AG10803 (cell line): ENCODE results near the gene WDR35.
"Not testable (repeated sequence)": the region's sequence is repeated elsewhere in the genome, so short reads cannot be mapped to it uniquely, and the experiment has no call there.

Experiments
- DNase-seq: peaks from one replicate; pipeline ENCODE4 v3.0.0; 2010; ENCODE audit warnings: low read depth
- H3K4me3 ChIP-seq: 2 replicates; pipeline ENCODE4 v1.5.1; 2011; ENCODE audit warnings: mild to moderate bottlenecking, low read length, control low read depth
- TF ChIP-seq, protein P1 (sequence below): conservative IDR thresholded peaks from 2 replicates; pipeline ENCODE4 v1.5.1; 2011; ENCODE audit warnings: mild to moderate bottlenecking, low read length, control low read depth, inconsistent platforms

Gene WDR35

DNA sequence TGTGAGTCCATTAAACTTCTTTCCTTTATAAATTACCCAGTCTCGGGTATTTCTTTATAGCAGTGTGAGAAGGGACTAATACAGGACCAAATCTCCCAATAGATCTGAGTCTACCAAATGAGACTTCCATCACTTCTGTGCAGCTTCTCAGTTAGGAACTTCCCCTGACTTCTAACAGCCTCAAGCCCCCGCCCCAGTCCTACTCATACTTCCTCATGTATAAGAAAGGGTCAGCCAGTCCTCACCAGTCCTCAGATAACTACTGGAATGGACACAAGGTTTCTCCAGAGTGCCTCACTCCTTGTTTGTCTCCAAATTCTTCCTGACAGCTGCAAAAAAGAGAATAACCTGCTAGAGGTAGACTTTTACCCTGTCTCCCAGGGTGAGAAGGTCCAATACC, 107.6 kb downstream of the WDR35 start:
- no peak overlapping the region for H3K4me3 ChIP-seq
- DNase-seq, result no peak
- TF ChIP-seq, protein P1, sequence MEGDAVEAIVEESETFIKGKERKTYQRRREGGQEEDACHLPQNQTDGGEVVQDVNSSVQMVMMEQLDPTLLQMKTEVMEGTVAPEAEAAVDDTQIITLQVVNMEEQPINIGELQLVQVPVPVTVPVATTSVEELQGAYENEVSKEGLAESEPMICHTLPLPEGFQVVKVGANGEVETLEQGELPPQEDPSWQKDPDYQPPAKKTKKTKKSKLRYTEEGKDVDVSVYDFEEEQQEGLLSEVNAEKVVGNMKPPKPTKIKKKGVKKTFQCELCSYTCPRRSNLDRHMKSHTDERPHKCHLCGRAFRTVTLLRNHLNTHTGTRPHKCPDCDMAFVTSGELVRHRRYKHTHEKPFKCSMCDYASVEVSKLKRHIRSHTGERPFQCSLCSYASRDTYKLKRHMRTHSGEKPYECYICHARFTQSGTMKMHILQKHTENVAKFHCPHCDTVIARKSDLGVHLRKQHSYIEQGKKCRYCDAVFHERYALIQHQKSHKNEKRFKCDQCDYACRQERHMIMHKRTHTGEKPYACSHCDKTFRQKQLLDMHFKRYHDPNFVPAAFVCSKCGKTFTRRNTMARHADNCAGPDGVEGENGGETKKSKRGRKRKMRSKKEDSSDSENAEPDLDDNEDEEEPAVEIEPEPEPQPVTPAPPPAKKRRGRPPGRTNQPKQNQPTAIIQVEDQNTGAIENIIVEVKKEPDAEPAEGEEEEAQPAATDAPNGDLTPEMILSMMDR, result no peak

DNA sequence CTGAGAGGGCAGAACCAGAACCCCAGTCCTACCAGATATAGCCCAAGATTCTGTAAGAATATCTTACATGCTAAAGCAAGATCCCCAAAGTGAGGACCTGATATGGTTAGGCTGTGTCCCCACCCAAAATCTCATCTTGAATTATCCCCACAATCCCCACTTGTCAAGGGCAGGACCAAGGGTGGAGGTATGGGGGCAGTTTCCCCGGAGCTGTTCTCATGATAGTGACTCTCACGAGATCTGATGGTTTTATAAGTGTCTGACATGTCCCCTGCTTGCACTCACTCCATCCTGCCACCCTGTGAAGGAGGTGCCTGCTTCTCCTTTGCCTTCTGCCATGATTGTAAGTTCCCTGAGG, 108.0 kb downstream of the WDR35 start:
- DNase-seq, result no peak
- H3K4me3 ChIP-seq, result no peak overlapping the region
- TF ChIP-seq, protein P1, result no peak

DNA sequence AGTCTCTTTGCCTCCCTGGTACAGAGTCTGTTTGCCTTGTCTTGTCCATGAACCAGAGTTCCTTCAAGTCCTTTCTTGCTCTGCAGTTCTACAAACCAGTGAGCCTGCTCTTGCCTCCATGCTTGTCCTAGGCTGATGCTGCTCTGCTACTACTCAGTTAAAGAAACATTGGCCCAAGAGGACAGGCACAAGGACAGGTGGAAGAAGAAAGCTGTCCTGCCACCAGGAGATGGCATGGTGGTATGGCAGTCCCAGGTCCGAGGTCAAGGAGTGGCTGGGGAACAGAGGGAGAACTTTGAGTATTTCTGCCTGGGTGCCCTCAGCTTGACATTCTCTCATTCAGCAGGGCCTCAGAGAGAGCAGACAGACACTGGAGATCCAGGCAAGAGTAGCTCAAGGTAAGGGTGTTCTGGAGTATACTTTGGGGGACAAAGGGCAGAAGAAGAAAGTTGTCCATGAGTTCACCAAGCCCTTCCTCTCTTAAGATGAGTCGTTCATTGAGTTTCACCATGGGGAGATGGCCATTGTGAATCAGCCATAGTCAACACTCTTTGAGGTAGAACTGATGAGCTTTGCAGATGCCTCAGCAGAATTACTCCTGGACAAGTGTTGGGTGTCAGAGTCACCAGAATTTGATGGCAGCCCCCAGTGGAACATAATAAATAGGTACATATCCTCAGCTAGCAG, 108.5 kb downstream of the WDR35 start:
- H3K4me3 ChIP-seq, result no peak overlapping the region
- TF ChIP-seq, protein P1, result no peak
- no peak for DNase-seq

DNA sequence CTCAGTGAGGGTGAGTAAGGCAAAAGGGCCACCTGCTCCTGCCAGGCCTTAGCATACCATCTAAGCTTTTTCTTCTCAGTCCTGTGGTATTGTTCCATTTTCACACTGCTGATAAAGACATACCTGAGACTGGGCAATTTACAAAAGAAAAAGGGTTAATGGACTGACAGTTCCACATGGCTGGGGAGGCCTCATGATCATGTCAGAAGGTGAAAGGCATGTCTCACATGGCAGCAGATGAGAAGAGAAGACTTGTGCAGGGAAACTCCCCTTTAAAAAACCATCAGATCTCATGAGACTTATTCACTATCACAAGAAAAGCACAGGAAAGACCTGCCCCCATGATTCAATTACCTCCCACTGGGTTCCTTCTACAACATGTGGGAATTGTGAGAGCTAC, 109.7 kb downstream of the WDR35 start:
- not testable (repeated sequence) for H3K4me3 ChIP-seq, DNase-seq

DNA sequence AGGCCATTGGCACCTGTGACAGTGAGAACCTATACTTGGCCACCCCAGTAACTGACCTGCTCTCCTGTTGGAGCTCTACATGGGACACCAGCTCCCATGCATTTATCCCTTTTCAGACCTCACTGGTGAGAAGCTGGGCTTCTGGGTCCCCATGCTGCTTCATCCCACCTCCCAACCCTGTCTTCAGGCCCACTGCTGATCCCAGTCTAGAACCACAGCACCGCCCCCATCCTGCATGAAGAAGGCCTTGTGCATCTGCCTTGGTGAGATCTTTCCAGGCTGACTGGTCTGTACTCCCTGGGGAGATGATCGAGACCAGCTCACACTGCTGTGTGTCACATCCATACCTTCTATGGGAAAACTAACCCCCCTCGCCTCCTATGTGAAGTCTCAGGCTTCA, 110.8 kb downstream of the WDR35 start:
- no peak overlapping the region for H3K4me3 ChIP-seq
- TF ChIP-seq, protein P1, result no peak
- no peak for DNase-seq

DNA sequence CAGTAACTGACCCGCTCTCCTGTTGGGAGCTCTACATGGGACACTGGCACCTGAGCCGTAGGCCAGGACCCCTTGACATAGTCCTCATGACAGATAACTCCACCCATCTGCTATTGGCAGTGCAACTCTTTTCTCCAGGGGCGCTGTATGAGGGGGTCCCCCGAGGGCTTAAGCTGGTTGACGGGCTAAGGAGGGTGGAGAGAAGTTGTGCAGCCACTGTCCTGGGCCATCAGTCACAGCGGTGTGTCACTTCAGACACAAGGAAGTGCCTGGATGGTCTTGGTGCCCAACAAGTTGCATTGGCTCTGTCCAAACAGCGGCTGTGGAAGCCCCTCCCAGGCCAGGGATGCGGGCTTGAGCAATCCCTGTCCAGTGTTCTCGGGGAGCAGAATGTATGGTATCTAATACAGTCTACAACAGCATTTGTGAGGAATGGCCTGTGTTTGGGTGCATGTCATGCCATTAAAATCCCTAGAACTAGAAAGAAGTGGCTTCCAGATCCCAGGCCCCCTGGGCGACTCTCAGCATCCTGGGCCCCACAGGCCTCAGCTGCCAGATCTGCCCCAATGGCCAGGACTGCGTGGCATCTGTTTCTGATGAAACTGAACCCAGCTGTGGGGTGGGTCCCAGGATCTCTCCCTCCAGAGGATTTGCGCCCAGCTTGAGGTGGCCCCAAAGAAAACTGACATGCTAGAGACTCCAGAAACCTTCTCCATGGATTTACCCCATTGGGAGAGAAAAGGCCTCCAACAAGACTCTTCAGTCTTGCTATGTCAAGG, 111.4 kb downstream of the WDR35 start:
- TF ChIP-seq, protein P1, result no peak
- H3K4me3 ChIP-seq, result no peak overlapping the region
- no peak for DNase-seq

DNA sequence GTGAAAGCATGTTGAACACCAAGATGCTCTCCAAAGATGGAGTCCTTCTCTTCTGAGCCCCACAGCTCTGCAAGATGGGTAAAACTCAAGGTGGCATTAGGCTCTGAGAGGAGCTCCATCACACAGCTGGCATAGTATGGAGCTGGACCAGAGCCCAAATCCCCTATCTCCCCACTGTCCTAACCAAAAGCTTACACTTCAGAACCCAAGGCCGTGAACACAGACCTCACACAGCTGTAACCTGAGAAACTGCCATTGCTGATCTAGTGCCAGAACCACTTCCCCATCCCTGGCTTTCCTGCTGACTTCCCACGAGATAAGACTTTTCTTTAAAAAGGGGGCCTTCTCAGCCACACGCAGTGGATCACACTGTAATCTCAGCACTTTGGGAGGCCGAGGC, 113.2 kb downstream of the WDR35 start:
- TF ChIP-seq, protein P1, result no peak
- no peak overlapping the region for H3K4me3 ChIP-seq
- no peak for DNase-seq
